Measurements from ENCODE around the gene TRIM67. TPM values are rescaled to one million over a fixed set of nuclear protein-coding genes. Genes with fewer than 3 reads are reported as not detected.

TRIM67 gene
- total RNA-seq, 1 experiment from 2014 or later = not detected

DNA sequence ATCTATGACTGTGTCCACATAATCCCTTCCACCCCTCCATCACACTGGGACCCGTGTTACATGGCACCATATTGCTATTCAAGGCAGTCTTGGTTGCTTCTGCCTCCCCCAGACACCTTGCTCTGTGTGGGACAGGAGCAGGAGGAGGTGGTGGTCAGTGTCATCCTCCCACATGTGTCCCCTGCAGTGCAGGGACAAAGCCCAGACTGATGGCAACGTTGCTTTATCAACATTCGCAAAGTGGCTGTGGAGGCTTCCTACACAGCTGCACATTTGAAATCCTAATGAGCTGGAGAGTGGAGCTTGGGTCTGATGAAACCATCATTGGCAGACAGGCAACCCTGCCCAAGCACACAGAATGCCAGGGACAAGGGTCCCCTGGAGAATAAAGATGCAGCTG, 26.2 kb downstream of the TRIM67 start:
- ATAC-seq = no peak
- no peak for DNase-seq (ENCODE audit: low spot score)
- H3K36me3 Mint-ChIP-seq = no peaks in the 10 kb centered on the region
- peaks cover 77% of the 10 kb centered on the region for H3K27me3 Mint-ChIP-seq (ENCODE audit: low read depth)
- peaks cover 12% of the 10 kb centered on the region for H3K9me3 Mint-ChIP-seq
- H3K4me3 Mint-ChIP-seq = no peak overlapping the region
- peaks cover 10% of the 10 kb centered on the region for H3K4me1 Mint-ChIP-seq
- POLR2A ChIA-PET = interaction anchor here (0.5 kb wide), 1 partner anchor 496 kb away, joined by 3 read pairs; no protein-coding TSS in a partner anchor
- H3K27ac Mint-ChIP-seq = no peak overlapping the region
- CTCF ChIA-PET = no interaction called here
- TF ChIP-seq CTCF (IDR thresholded peaks at IDR 0.05) = no peak
- TF ChIP-seq, protein P1, sequence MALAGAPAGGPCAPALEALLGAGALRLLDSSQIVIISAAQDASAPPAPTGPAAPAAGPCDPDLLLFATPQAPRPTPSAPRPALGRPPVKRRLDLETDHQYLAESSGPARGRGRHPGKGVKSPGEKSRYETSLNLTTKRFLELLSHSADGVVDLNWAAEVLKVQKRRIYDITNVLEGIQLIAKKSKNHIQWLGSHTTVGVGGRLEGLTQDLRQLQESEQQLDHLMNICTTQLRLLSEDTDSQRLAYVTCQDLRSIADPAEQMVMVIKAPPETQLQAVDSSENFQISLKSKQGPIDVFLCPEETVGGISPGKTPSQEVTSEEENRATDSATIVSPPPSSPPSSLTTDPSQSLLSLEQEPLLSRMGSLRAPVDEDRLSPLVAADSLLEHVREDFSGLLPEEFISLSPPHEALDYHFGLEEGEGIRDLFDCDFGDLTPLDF (CRISPR knock-in tag; IDR thresholded peaks at IDR 0.05) = no peak
- no peak for TF ChIP-seq CREM (CRISPR knock-in tag; IDR thresholded peaks at IDR 0.05)
- no peak for TF ChIP-seq TEAD4 (CRISPR knock-in tag; IDR thresholded peaks at IDR 0.05)
- TF ChIP-seq SMAD3 (CRISPR knock-in tag; IDR thresholded peaks at IDR 0.05; ENCODE audit: borderline replicate concordance) = no peak
- TF ChIP-seq, protein P2, sequence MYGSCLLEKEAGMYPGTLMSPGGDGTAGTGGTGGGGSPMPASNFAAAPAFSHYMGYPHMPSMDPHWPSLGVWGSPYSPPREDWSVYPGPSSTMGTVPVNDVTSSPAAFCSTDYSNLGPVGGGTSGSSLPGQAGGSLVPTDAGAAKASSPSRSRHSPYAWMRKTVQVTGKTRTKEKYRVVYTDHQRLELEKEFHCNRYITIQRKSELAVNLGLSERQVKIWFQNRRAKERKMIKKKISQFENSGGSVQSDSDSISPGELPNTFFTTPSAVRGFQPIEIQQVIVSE (CRISPR knock-in tag; IDR thresholded peaks at IDR 0.05; ENCODE audit: borderline replicate concordance) = no peak
- no peak for TF ChIP-seq SOX15 (CRISPR knock-in tag; IDR thresholded peaks at IDR 0.05)
- no peak for TF ChIP-seq ELF4 (CRISPR knock-in tag; IDR thresholded peaks at IDR 0.05; ENCODE audit: low read depth)
- no peak for TF ChIP-seq NFYB (CRISPR knock-in tag; conservative IDR thresholded peaks at IDR 0.05; ENCODE audit: low read depth)
- no peak for TF ChIP-seq EMX1 (CRISPR knock-in tag; IDR thresholded peaks at IDR 0.05)
- TF ChIP-seq ZMAT4 (CRISPR knock-in tag; IDR thresholded peaks at IDR 0.05) = no peak
- TF ChIP-seq, protein P3, sequence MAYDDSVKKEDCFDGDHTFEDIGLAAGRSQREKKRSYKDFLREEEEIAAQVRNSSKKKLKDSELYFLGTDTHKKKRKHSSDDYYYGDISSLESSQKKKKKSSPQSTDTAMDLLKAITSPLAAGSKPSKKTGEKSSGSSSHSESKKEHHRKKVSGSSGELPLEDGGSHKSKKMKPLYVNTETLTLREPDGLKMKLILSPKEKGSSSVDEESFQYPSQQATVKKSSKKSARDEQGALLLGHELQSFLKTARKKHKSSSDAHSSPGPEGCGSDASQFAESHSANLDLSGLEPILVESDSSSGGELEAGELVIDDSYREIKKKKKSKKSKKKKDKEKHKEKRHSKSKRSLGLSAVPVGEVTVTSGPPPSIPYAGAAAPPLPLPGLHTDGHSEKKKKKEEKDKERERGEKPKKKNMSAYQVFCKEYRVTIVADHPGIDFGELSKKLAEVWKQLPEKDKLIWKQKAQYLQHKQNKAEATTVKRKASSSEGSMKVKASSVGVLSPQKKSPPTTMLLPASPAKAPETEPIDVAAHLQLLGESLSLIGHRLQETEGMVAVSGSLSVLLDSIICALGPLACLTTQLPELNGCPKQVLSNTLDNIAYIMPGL (CRISPR knock-in tag; IDR thresholded peaks at IDR 0.05) = no peak
- TF ChIP-seq JAZF1 (CRISPR knock-in tag; IDR thresholded peaks at IDR 0.05) = no peak
- TF ChIP-seq TCF7 (CRISPR knock-in tag; IDR thresholded peaks at IDR 0.05; ENCODE audit: low read depth) = no peak
- TF ChIP-seq ETV6 (CRISPR knock-in tag; IDR thresholded peaks at IDR 0.05) = no peak

GRCh38 chr1:231188768-231189167, 26.9 kb downstream of the TRIM67 start:
- Mint-ChIP-seq H3K36me3 (no peaks in the 10 kb centered on the region), H3K4me3 (no peak overlapping the region), H3K9me3 (peaks cover 12% of the 10 kb centered on the region), H3K4me1 (peaks cover 9% of the 10 kb centered on the region), H3K27me3 (ENCODE audit: low read depth) (peaks cover 82% of the 10 kb centered on the region), H3K27ac (no peak overlapping the region)
- no peak for ATAC-seq
- TF ChIP-seq ELF4 (CRISPR knock-in tag; IDR thresholded peaks at IDR 0.05; ENCODE audit: low read depth) = no peak
- DNase-seq (ENCODE audit: low spot score) = no peak
- ChIA-PET POLR2A (no interaction called here), CTCF (no interaction called here)

- H3K9me3 Mint-ChIP-seq = peaks cover 12% of the 10 kb centered on the region
- peaks cover 81% of the 10 kb centered on the region for H3K27me3 Mint-ChIP-seq (ENCODE audit: low read depth)
- DNase-seq (ENCODE audit: low spot score) (no peak), ATAC-seq (no peak)
- TF ChIP-seq ZBTB21 (CRISPR knock-in tag; IDR thresholded peaks at IDR 0.05; ENCODE audit: borderline replicate concordance) (no peak), USF1 (CRISPR knock-in tag; IDR thresholded peaks at IDR 0.05) (no peak)
- TF ChIP-seq, protein P4, sequence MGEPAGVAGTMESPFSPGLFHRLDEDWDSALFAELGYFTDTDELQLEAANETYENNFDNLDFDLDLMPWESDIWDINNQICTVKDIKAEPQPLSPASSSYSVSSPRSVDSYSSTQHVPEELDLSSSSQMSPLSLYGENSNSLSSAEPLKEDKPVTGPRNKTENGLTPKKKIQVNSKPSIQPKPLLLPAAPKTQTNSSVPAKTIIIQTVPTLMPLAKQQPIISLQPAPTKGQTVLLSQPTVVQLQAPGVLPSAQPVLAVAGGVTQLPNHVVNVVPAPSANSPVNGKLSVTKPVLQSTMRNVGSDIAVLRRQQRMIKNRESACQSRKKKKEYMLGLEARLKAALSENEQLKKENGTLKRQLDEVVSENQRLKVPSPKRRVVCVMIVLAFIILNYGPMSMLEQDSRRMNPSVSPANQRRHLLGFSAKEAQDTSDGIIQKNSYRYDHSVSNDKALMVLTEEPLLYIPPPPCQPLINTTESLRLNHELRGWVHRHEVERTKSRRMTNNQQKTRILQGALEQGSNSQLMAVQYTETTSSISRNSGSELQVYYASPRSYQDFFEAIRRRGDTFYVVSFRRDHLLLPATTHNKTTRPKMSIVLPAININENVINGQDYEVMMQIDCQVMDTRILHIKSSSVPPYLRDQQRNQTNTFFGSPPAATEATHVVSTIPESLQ (CRISPR knock-in tag; IDR thresholded peaks at IDR 0.05) = no peak
- TF ChIP-seq, protein P5, sequence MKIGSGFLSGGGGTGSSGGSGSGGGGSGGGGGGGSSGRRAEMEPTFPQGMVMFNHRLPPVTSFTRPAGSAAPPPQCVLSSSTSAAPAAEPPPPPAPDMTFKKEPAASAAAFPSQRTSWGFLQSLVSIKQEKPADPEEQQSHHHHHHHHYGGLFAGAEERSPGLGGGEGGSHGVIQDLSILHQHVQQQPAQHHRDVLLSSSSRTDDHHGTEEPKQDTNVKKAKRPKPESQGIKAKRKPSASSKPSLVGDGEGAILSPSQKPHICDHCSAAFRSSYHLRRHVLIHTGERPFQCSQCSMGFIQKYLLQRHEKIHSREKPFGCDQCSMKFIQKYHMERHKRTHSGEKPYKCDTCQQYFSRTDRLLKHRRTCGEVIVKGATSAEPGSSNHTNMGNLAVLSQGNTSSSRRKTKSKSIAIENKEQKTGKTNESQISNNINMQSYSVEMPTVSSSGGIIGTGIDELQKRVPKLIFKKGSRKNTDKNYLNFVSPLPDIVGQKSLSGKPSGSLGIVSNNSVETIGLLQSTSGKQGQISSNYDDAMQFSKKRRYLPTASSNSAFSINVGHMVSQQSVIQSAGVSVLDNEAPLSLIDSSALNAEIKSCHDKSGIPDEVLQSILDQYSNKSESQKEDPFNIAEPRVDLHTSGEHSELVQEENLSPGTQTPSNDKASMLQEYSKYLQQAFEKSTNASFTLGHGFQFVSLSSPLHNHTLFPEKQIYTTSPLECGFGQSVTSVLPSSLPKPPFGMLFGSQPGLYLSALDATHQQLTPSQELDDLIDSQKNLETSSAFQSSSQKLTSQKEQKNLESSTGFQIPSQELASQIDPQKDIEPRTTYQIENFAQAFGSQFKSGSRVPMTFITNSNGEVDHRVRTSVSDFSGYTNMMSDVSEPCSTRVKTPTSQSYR (CRISPR knock-in tag; IDR thresholded peaks at IDR 0.05) = no peak
- H3K36me3 Mint-ChIP-seq = no peaks in the 10 kb centered on the region
- no peak overlapping the region for H3K4me3 Mint-ChIP-seq
- no peaks in the 10 kb centered on the region for H3K4me1 Mint-ChIP-seq
- no peak overlapping the region for H3K27ac Mint-ChIP-seq
- ChIA-PET POLR2A (no interaction called here), CTCF (no interaction called here)
These were observed 27.9 kb downstream of the TRIM67 start for GRCh38 chr1:231189683-231190270.
